WTC11 (cell line): ENCODE measurements around the gene ADH1A. TPM values are rescaled to one million over a fixed set of nuclear protein-coding genes. Genes with fewer than 3 reads are reported as not detected.

Experiments used
- ATAC-seq: fragments of 200-7000 bp; cut with Tn5 transposase; 2 replicates; pipeline ENCODE4 v1.10.0; 2021; ENCODE audit warnings: mild to moderate bottlenecking, moderate library complexity
- CTCF ChIA-PET: fragments of 300-600 bp; sonication (Branson Sonifier 250); formaldehyde crosslinking; loops from one replicate; lab custom pipeline; 2021; ENCODE audit warnings: antibody characterized with exemption; lab: Charles Lee
- POLR2A ChIA-PET: fragments of 350-600 bp; sonication (Branson Sonifier 250); formaldehyde crosslinking; loops from one replicate; lab custom pipeline; 2021; ENCODE audit warnings: antibody characterized with exemption; lab: Charles Lee
- DNase-seq: peaks from one replicate; pipeline ENCODE4 v3.0.0; 2021; ENCODE audit warnings: low spot score
- H3K27ac Mint-ChIP-seq: 2 replicates; pipeline ENCODE4 v1.8.0; 2021; ENCODE audit warnings: mixed read lengths
- H3K27me3 Mint-ChIP-seq: 2 replicates; pipeline ENCODE4 v1.8.0; 2021; ENCODE audit warnings: low read depth, mild to moderate bottlenecking, moderate library complexity, mixed read lengths
- H3K36me3 Mint-ChIP-seq: 2 replicates; pipeline ENCODE4 v1.8.0; 2021; ENCODE audit warnings: mixed read lengths
- H3K4me1 Mint-ChIP-seq: 2 replicates; pipeline ENCODE4 v1.8.0; 2022; ENCODE audit warnings: mixed read lengths
- H3K4me3 Mint-ChIP-seq: 2 replicates; pipeline ENCODE4 v1.8.0; 2021; ENCODE audit warnings: mild to moderate bottlenecking, moderate library complexity, mixed read lengths
- H3K9me3 Mint-ChIP-seq: 2 replicates; pipeline ENCODE4 v1.8.0; 2021; ENCODE audit warnings: mixed read lengths
- AFF4 ChIP-seq: sonication (generic); formaldehyde crosslinking; IDR thresholded peaks from 2 replicates; pipeline ENCODE4 v1.8.1; 2023; ENCODE audit warnings: mild to moderate bottlenecking, missing genetic modification reagents, borderline replicate concordance
- AR ChIP-seq: fragments of 250-450 bp; sonication (Bioruptor Pico); IDR thresholded peaks from 2 replicates; pipeline ENCODE4 v1.9.0; 2021; ENCODE audit warnings: mild to moderate bottlenecking
- ARID4B ChIP-seq: sonication (generic); formaldehyde crosslinking; IDR thresholded peaks from 2 replicates; pipeline ENCODE4 v1.8.0; 2023; ENCODE audit warnings: missing genetic modification reagents, mild to moderate bottlenecking, borderline replicate concordance
- CREM ChIP-seq: sonication (generic); formaldehyde crosslinking; IDR thresholded peaks from 2 replicates; pipeline ENCODE4 v1.8.1; 2022; ENCODE audit warnings: mild to moderate bottlenecking, missing genetic modification reagents, moderate library complexity
- ELF4 ChIP-seq: sonication (generic); formaldehyde crosslinking; IDR thresholded peaks from 2 replicates; pipeline ENCODE4 v1.8.1; 2022; ENCODE audit warnings: low read depth, mild to moderate bottlenecking, moderate library complexity, missing genetic modification reagents
- ETV6 ChIP-seq: sonication (generic); formaldehyde crosslinking; IDR thresholded peaks from 2 replicates; pipeline ENCODE4 v1.8.1; 2022; ENCODE audit warnings: mild to moderate bottlenecking, missing genetic modification reagents
- HMGA2 ChIP-seq: fragments of 250-450 bp; sonication (Bioruptor Pico); IDR thresholded peaks from 2 replicates; pipeline ENCODE4 v1.4.0; 2021; ENCODE audit warnings: mild to moderate bottlenecking, moderate library complexity
- JUN ChIP-seq: sonication (generic); formaldehyde crosslinking; IDR thresholded peaks from 2 replicates; pipeline ENCODE4 v1.8.0; 2023; ENCODE audit warnings: mild to moderate bottlenecking, missing genetic modification reagents
- KAT7 ChIP-seq: sonication (generic); formaldehyde crosslinking; IDR thresholded peaks from 2 replicates; pipeline ENCODE4 v1.8.1; 2023; ENCODE audit warnings: missing genetic modification reagents, mild to moderate bottlenecking, borderline replicate concordance
- NR3C1 ChIP-seq: sonication (generic); formaldehyde crosslinking; conservative IDR thresholded peaks from 2 replicates; pipeline ENCODE4 v1.8.1; 2023; ENCODE audit warnings: low read depth, mild to moderate bottlenecking, missing genetic modification reagents
- OVOL2 ChIP-seq: fragments of 250-450 bp; sonication (Bioruptor Pico); IDR thresholded peaks from 2 replicates; pipeline ENCODE4 v1.9.0; 2021; ENCODE audit warnings: mild to moderate bottlenecking, borderline replicate concordance
- SMAD4 ChIP-seq: sonication (generic); formaldehyde crosslinking; IDR thresholded peaks from 2 replicates; pipeline ENCODE4 v1.8.0; 2022; ENCODE audit warnings: mild to moderate bottlenecking, missing genetic modification reagents
- SOX15 ChIP-seq: fragments of 250-450 bp; sonication (Bioruptor Pico); IDR thresholded peaks from 2 replicates; pipeline ENCODE4 v1.9.0; 2021; ENCODE audit warnings: mild to moderate bottlenecking
- TEAD4 ChIP-seq: sonication (generic); formaldehyde crosslinking; IDR thresholded peaks from 2 replicates; pipeline ENCODE4 v1.8.0; 2022; ENCODE audit warnings: mild to moderate bottlenecking, missing genetic modification reagents
- TP53 ChIP-seq: sonication (generic); formaldehyde crosslinking; IDR thresholded peaks from 2 replicates; pipeline ENCODE4 v1.8.1; 2023; ENCODE audit warnings: mild to moderate bottlenecking, missing genetic modification reagents
- ZBTB21 ChIP-seq: sonication (generic); formaldehyde crosslinking; IDR thresholded peaks from 2 replicates; pipeline ENCODE4 v1.8.1; 2023; ENCODE audit warnings: mild to moderate bottlenecking, missing genetic modification reagents, borderline replicate concordance
- ZNF219 ChIP-seq: sonication (generic); formaldehyde crosslinking; IDR thresholded peaks from 2 replicates; pipeline ENCODE4 v1.8.0; 2023; ENCODE audit warnings: missing genetic modification reagents, mild to moderate bottlenecking, borderline replicate concordance
- ZNF396 ChIP-seq: fragments of 250-450 bp; sonication (Bioruptor Pico); IDR thresholded peaks from 2 replicates; pipeline ENCODE4 v1.8.0; 2021; ENCODE audit warnings: mild to moderate bottlenecking, moderate library complexity, borderline replicate concordance
- total RNA-seq: library from RNA; stranded (reverse); gene quantifications from 3 replicates; pipeline ENCODE4 v1.2.3, GENCODE V29; 2021
- TF ChIP-seq, protein P1 (sequence below): sonication (generic); formaldehyde crosslinking; conservative IDR thresholded peaks from 2 replicates; pipeline ENCODE4 v1.8.1; 2023; ENCODE audit warnings: mild to moderate bottlenecking, low read depth, missing genetic modification reagents, moderate library complexity
- TF ChIP-seq, protein P2 (sequence below): fragments of 250-450 bp; sonication (Bioruptor Pico); IDR thresholded peaks from 2 replicates; pipeline ENCODE4 v1.9.0; 2021; ENCODE audit warnings: moderate library complexity, mild to moderate bottlenecking, inconsistent platforms, borderline replicate concordance

The ADH1A gene
- total RNA-seq, 1 experiment from 2014 or later = not detected

GRCh38 chr4:99330648-99331047 lies 39.9 kb upstream of the ADH1A start:
- Mint-ChIP-seq H3K4me1 (peaks cover 4% of the 10 kb centered on the region; the same call in 1 of the 2 replicates), H3K36me3 (peaks cover 16% of the 10 kb centered on the region), H3K9me3 (peaks cover 60% of the 10 kb centered on the region), H3K27ac (no peak overlapping the region), H3K4me3 (no peak overlapping the region), H3K27me3 (no peaks in the 10 kb centered on the region)
- DNase-seq (no peak), ATAC-seq (no peak)
- ChIA-PET CTCF (no interaction called here), POLR2A (no interaction called here)
- TF ChIP-seq CREM (CRISPR knock-in tag) (no peak), TP53 (CRISPR knock-in tag) (no peak), HMGA2 (CRISPR knock-in tag) (no peak), ELF4 (CRISPR knock-in tag) (no peak), TEAD4 (CRISPR knock-in tag) (no peak), JUN (no peak), ZNF219 (no peak)
- TF ChIP-seq, protein P1, sequence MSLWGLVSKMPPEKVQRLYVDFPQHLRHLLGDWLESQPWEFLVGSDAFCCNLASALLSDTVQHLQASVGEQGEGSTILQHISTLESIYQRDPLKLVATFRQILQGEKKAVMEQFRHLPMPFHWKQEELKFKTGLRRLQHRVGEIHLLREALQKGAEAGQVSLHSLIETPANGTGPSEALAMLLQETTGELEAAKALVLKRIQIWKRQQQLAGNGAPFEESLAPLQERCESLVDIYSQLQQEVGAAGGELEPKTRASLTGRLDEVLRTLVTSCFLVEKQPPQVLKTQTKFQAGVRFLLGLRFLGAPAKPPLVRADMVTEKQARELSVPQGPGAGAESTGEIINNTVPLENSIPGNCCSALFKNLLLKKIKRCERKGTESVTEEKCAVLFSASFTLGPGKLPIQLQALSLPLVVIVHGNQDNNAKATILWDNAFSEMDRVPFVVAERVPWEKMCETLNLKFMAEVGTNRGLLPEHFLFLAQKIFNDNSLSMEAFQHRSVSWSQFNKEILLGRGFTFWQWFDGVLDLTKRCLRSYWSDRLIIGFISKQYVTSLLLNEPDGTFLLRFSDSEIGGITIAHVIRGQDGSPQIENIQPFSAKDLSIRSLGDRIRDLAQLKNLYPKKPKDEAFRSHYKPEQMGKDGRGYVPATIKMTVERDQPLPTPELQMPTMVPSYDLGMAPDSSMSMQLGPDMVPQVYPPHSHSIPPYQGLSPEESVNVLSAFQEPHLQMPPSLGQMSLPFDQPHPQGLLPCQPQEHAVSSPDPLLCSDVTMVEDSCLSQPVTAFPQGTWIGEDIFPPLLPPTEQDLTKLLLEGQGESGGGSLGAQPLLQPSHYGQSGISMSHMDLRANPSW (CRISPR knock-in tag) = no peak

DNA sequence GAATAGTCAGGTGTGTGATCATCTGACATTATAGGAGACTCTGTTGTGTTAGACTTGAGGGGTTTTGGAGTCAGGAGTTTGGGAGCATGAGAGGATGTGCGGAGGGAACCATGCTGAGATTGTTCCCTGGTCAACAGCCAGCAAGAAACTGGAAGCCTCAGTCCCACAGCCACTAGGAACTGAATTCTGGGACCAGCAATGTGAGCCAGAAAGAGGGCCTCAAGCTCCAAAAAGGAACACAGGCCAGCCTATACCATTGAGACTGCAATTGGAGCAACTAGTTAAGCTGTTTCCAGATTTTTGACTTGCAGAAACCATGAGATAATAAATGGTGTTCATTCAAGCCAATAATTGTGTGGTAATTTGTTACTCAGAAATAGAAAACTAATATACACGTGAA lies 39.1 kb upstream of the ADH1A start:
- DNase-seq (no peak), ATAC-seq (no peak)
- ChIA-PET POLR2A (no interaction called here), CTCF (no interaction called here)
- H3K36me3 Mint-ChIP-seq = peaks cover 16% of the 10 kb centered on the region
- H3K4me3 Mint-ChIP-seq = no peak overlapping the region
- H3K27ac Mint-ChIP-seq = no peak overlapping the region
- peaks cover 67% of the 10 kb centered on the region for H3K9me3 Mint-ChIP-seq
- H3K27me3 Mint-ChIP-seq = no peaks in the 10 kb centered on the region
- peaks cover 4% of the 10 kb centered on the region; the same call in 1 of the 2 replicates for H3K4me1 Mint-ChIP-seq
- TF ChIP-seq, protein P2, sequence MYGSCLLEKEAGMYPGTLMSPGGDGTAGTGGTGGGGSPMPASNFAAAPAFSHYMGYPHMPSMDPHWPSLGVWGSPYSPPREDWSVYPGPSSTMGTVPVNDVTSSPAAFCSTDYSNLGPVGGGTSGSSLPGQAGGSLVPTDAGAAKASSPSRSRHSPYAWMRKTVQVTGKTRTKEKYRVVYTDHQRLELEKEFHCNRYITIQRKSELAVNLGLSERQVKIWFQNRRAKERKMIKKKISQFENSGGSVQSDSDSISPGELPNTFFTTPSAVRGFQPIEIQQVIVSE (CRISPR knock-in tag) = no peak
- no peak for TF ChIP-seq ARID4B (CRISPR knock-in tag)
- no peak for TF ChIP-seq KAT7 (CRISPR knock-in tag)
- TF ChIP-seq SOX15 (CRISPR knock-in tag) = no peak
- no peak for TF ChIP-seq ZNF396 (CRISPR knock-in tag)
- TF ChIP-seq AFF4 (CRISPR knock-in tag) = no peak
- TF ChIP-seq ETV6 = no peak
- no peak for TF ChIP-seq SMAD4 (CRISPR knock-in tag)
- no peak for TF ChIP-seq AR (CRISPR knock-in tag)
- no peak for TF ChIP-seq HMGA2 (CRISPR knock-in tag)
- no peak for TF ChIP-seq ZBTB21
- TF ChIP-seq TP53 (CRISPR knock-in tag) = no peak
- no peak for TF ChIP-seq OVOL2 (CRISPR knock-in tag)
- TF ChIP-seq NR3C1 (CRISPR knock-in tag) = no peak
